UCSD-AML1 (cell line): ENCODE measurements around the gene COA6.
"Not testable (repeated sequence)": the region's sequence is repeated elsewhere in the genome, so short reads cannot be mapped to it uniquely, and the experiment has no call there.

ENCODE experiments used
- DNase-seq: peaks from one replicate; lab custom pipeline; 2025; ENCODE audit not compliant: unreplicated experiment; lab: John Stamatoyannopoulos, UW

COA6 gene

DNA sequence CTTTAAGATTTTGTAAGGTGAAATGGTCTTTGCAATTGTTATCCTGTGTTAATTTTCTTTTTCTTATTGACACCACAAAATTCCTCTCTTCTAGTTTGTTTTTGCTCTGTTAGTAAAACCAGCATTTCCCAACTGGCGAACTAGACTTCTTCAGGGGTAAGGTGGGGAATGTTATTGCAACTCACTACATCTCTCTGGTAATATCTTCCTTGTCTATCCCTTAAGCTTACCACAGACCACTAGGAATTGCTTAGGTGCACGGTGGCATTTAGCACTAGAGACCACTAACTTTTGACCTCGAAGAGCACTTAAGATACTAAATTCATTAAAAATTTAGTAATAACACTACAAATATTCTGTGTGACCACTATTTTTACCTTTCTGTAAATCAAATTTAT is 4.2 kb upstream of the COA6 start:
- DNase-seq = no peak

DNA sequence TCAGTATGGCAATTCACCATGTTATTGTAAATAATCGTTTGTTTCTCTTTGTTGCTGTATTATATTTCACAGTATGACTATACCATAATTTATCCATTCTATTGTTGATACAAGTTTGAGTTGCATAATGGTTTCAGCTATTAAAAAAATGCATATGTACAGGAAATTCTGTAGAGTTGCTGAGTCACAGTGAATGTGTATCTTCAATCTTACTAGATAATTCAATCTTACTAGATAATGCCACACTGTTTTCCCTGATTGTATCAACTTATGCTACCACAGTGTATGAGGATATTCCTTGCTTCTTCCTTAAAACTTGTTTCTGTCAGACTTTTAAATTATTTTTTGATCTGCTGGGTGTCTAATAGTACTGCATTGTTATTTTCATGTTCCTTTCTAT is 3.5 kb upstream of the COA6 start:
- DNase-seq = no peak

DNA sequence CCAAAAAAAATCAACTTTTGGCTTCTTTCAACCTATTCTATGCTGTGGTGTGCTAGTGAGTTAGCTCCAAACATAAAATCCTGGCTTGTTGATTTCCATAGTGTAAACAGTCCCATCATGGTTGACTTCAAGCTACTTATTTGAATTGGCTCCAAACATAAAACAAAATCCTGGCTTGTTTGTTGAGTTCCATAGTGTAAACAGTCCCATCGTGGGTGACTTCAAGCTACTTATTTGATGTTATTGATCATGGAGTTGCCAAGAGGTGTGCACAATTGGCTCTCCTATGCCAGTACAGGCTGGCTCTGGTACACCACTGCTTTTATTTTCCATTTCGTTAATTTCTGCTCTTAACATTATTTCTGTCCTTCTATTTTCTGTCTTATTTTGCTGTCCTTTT is 1.8 kb upstream of the COA6 start:
- DNase-seq = no peak

DNA sequence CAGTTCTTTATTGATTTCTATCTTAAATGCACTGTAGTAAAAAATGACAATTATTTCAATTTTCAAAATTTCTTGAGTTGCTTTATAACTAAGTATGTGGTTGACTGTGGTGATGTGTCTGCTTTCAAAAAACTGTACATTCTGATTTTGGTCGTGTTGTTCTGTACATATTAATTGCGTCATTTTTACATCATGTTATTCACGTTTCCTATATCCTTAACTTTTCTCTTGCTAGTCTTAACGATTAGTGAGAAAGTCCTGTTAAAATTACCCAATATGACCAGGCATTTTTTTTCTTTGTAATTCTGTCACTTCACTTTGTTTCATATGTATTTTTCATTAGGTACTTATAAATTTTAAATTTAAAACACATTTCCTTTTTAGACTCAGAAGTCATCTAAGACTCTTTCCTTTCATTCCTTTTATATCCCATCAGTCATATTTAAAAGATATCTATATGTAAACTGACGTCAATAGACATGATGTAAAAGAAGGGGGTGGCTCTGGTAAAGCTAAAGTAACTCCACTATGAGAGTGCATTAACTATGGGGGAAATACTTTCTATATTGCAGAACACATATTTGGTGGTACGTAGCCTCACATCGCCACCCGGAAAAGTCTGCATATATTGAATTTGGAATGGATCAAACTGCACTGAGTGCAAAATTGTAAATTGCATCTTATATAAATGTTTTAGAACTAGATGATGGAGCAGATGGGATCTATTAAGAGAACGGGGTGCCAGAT is 1.1 kb upstream of the COA6 start:
- no peak for DNase-seq

DNA sequence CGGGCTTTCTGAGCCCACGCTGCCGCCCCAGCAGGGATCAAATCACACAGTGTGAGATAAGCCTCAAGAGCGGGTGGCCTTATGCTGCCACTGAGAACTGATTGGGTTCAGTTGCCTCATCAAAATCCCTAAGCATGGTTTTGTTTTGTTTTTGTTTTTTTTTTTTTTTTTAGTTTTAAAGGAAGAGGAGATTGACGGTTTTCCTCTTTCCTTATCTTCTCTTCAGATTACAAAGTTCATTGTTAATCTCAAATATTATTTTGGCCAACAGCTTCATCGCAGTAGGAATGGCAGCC is 651 bp downstream of the COA6 start:
- DNase-seq = no peak

DNA sequence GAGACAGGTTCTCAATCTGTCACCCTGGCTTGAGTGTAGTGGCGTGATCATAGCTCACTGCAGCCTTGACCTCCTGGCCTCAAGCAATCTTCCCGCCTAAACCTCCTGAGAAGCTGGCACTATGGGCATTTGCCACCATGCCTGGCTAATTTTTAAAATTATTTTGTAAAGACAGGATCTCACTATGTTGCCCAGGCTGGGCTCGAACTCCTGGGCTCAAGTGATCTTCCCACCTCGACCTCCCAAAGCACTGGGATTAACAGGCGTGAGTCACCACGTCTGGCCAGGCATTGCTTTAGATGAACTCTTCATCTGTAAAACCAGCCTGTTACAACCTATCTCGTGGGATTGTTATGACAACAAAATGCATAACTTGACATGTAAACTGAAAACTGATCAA is 2.4 kb downstream of the COA6 start:
- no peak for DNase-seq

DNA sequence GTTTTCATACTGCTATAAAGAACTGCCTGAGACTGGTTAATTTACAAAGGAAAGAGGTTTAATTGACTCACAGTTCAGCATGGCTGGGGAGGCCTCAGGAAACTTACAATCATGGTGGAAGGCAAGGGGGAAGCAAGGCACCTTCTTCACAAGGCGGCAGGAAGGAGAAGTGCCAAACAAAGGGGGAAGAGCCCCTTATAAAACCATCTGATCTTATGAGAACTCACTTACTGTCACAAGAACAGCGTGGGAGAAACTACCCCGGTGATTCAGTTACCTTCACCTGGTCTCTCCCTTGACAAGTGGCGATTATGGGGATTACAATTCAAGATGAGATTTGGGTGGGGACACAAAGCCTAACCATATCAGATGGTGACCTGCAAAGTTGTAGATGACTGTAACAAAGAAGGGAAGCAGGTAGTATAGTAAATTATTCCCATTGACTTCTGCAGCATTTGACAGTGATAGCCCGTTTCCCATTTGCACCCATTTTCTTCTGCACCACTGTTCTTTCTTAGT is 6.4 kb downstream of the COA6 start:
- DNase-seq = not testable (repeated sequence)

DNA sequence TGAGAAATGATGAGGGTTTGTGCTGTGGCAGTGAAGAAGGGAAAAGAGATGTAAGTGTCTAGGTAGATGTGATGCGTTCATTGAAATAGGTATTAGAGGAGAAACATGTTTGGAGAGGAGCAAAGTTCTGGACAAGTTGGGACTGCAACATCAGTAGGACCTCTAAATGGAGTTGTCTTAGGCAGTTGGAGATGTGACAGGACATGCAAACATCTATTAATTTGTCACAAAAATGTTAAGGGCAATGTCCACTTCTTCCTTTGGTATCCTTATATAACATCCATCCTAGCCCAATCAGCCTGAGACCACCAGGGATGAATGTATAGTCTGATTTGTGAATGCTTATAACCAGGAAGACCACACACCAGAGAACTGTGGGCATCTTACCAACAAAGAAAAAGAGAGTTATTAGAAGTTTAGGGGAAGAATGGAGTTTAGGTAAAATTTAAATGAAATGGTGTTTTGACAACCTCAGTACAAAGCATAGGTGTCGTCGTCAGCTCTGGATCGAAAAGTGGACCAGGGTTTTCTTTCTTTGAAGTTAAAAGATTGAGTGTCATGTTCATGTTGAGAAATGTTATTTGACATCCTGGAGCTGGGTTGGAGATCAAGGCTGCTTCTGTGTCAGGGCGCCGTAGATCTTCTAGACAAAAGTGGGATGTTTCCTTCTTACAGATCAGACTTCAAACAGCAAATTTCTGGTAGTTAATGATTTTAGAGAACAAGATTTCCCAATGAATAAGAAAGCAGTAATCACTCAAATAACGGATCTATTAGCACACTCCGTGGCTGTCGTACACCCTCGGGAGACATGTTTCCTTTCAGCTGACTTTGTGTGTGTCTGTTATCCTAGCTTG is 8.7 kb downstream of the COA6 start:
- DNase-seq = no peak

DNA sequence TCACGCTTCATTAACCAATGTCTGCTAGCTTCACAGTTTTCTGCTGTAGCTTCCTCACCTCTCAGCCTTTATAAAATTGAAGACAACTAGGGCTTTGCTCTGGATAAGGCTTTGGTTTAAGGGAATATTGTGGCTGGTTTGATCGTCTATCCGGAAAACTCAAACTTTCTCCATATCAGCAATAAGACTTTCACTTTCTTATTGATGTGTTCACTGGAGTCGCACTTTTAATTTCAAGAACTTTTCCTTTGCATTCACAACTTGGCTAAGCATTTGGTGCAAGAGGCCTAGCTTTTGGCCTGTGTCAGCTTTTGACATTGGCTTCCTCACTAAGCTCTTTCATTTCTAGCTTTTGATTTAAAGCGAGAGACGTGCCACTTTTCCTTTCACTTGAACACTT is 12.9 kb downstream of the COA6 start:
- DNase-seq = no peak

DNA sequence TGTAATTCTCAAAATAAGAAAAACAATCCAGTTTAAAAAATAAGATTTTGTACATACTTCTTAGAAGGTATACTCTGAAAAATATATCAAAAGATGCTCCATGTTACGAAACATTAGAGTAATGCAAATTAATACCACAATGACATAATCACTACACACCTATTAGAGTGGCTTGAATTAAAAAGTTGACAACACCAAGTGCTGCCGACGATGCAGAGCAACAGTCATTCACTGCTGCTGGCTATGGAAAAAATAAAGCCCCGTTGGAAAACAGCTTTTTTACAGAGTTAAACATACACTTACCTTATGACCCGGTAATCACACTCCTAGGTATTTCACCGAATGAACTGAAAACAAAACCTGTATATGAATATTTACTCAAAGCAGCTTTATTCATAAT is 14.8 kb downstream of the COA6 start:
- no peak for DNase-seq

DNA sequence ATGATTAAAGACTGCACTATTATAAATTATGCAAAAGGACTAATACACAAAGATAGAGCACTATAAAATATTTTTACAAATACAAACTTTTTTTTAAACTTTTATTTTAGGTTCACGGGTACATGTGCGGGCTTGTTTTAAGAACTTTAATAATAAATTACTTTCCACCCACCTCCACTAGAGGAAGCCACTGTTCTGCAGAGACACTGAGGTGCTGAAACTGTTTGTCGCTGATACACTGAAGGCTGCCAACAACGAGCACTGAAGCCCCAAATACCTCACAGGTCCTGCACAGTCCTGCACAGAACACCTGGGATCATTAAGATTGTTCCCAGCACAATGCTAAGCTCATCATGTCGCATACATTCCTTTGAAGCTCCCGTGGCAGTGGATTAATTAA is 19.9 kb downstream of the COA6 start:
- DNase-seq = no peak

DNA sequence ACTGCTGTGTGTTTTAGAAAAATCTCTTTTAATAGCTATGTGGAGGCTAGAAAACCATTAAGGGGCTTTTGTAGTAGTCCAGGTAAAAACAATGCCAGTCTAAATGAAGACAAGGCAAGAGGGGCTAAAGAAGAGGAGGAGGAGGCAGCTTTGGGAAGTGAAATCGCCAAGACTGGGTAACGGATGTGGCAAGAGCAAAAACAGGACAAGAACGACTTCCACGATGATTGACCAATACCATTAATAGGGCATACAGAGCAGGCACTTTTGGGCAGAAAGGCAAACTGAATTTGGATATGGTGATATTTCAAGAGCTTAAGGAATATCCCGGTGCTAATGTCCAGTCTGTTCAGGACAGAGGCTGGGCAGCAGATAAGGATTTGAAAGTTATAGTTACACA is 22.0 kb downstream of the COA6 start:
- no peak for DNase-seq

DNA sequence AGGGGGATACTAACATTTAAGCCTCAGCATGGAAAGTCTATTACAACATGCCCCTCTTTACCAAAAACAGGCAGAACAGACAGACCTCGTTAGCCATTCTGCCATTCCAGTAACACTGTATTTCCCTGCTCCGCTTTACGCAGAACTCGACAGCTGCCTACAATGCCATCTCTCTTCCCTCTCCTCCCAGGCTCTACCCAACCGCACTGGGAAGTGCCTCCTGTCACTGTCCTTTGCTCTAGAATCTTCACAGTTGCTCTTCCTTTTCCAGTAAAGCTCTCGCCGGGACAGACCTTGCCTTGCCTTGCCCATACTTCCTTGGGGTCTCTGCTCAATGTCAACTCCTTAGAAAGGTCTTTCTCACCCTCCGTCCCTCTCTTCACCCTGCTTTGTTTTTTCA is 22.8 kb downstream of the COA6 start:
- no peak for DNase-seq

DNA sequence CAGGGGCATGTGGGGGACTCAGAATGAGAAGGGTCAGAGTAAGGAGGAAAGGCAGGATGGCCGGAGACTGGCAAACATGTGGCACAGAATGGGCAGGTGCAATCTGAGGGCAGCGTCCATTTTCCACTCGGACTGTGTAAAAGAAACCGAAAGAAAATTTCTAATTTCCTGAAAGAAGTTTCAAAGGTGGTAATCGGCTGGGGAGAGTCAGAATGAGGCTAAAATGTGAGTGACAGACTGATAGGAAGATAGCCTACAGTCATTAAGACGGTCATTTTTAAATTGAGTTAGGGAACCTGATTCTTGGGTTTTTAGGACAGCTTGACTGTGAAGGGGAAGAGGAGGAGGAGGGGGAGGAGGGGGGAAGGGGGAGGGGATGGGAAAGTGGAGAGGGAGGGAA is 23.6 kb downstream of the COA6 start:
- DNase-seq = no peak

DNA sequence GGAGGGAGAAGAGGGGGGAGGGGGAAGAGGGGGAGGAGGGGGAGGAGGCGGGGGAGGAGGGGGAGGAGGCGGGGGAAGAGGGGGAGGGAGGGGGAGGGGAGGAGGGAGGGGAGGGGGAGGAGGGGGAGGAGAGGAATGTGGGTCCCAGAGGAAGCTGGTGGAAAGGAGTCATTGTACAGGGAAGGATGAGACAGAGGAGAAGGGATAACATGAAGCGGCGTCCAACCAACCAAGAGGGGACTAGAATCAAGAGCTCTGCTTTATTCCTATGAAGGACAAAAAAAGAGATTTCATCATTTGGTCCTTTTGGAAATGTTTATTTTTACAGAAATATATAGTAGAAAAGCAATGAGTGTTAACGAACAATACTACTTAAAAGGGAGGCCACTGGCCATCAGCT is 24.5 kb downstream of the COA6 start:
- no peak for DNase-seq

DNA sequence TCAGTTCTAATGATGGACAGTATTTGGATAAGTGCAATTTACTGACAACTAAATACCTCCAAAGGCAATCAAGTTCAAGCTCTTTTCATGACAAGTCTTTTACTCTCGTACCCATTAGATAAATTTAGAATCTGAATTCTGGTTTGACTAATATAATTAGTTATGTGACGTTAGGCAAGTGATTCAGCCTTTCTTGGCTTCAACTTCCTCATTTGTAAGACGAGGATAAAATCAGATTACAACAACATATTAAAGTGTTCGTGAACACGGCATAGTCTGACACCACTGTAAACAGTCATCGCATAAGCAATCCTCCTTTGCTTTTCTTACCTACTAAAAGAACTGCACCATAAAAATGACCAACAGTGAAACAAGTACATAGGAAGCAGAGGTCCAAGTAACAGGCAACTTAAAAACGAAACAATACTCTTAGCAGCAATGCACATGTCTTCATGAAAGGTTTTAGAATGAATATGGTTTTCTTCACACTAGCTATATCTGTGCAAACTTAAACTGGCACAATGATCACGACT is 25.7 kb downstream of the COA6 start:
- no peak for DNase-seq

DNA sequence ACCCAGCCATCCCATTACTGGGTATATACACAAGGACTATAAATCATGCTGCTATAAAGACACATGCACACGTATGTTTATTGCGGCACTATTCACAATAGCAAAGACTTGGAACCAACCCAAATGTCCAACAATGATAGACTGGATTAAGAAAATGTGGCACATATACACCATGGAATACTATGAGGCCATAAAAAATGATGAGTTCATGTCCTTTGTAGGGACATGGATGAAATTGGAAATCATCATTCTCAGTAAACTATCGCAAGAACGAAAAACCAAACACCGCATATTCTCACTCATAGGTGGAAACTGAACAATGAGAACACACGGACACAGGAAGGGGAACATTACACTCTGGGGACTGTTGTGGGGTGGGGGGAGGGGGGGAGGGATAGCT is 26.3 kb downstream of the COA6 start:
- not testable (repeated sequence) for DNase-seq

DNA sequence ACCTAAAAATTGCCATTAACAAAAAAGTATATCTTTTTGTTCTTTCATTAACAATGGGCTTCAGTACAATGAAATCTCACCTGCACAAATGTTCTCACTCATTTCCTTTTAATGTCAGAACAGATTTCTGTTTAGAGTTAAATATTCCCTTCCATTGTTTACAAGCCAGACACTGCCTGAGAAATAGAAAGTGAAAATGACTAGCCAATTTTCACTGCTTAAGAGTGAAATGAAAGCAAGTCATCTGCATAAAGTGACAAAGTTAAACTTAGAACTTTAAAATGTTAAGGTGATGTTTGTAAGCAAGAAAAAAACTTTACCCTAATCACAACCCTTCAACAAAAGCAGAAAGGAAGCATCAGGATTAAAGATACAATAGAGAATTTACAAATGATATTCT is 27.5 kb downstream of the COA6 start:
- no peak for DNase-seq

DNA sequence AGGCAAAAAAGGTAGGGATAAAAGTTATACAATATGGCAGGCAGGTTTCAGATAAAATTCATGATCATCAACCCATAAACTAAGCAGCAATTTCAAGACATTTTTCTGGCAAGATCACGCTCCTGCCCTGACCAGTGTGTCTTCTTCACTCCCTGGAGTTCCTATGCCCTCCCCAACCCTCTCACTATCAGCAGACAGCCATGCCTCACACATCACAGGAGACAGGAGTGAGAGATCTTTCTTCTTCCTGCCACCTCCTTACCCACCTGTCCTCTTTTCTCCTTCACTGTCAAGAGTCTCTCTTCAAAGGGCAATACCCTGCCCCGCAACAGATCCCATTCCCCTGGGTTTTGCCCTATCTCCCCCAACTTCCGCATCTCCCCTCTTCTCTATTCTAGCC is 28.4 kb downstream of the COA6 start:
- DNase-seq = no peak

DNA sequence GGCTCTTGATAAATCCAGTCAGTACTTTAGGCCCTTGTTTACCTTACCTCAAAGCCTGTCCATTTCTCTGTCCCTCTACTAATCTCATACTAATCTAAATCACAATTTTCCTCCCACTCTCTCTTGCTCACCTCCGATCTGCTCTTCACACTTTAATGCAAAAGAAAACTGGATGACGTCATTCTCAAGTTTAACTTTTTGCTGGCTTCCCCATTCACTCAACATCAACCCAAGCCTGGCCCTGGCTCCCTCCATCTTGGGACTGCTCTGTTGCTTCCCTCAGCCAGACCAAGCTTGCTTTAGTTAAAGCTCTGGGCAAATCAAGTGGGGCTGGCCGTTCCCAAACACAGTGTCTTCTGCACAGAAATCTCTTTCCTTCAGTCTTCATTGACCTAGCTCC is 29.7 kb downstream of the COA6 start:
- no peak for DNase-seq

DNA sequence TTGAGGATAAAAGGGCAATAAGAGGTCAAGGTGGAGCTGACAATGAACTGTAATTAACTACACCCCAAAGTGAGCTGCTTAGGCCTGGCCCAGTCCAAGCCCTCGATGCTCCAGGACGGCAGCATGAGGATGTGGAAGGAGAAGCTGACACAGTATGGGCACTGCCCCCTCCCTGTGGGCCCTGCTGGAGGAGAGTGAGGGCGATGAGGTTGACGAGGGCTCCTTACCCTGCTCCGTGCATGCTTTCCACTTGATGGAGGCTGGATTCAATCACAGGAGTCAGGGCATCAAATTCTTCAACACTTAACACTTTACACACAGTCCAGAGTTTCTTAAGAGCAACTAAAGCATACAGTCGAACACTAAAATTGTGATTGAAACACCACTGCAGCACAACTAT is 32.4 kb downstream of the COA6 start:
- no peak for DNase-seq

DNA sequence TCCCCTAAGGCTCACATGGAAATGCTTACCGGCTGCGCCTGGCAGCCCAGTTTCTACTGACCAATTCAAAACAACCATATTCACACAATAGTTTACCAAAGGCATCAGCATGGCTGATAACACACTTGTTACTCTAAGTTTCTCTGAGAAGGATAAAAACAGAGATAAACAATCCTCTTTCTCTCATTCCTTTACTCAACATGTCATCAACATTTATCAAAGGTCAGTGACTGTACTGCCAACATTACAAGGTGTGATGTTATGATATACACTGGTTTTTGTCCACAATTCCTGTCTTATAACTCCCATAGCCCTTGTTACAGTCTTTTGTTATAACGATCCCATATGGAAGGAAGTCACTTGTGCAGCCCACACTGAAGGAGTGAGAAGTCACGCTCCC is 33.6 kb downstream of the COA6 start:
- no peak for DNase-seq
